Smooth muscle cell (in vitro differentiated cells): Measurements from ENCODE around the gene LY6G6D. TPM values are rescaled to one million over a fixed set of nuclear protein-coding genes. Genes with fewer than 3 reads are reported as not detected.

Experiments
- DNase-seq: peaks from one replicate; lab custom pipeline; 2025; ENCODE audit not compliant: unreplicated experiment; lab: John Stamatoyannopoulos, UW
- H2AFZ ChIP-seq: fragments of 200-600 bp; sonication (generic); 2 replicates; pipeline ENCODE4 v1.6.0; 2016; ENCODE audit warnings: antibody characterized with exemption, low read depth, mild to moderate bottlenecking
- H3F3A ChIP-seq: fragments of 200-600 bp; sonication (generic); 2 replicates; pipeline ENCODE4 v1.6.0; 2017; ENCODE audit warnings: antibody characterized with exemption, low read depth
- H3K27ac ChIP-seq: fragments of 200-600 bp; sonication (generic); 2 replicates; pipeline ENCODE4 v1.5.1; 2016; ENCODE audit warnings: low read depth, mild to moderate bottlenecking
- H3K27me3 ChIP-seq: fragments of 200-600 bp; sonication (generic); 2 replicates; pipeline ENCODE4 v1.6.1; 2016; ENCODE audit warnings: low read depth, mild to moderate bottlenecking
- H3K36me3 ChIP-seq: fragments of 200-600 bp; sonication (generic); 2 replicates; pipeline ENCODE4 v1.5.1; 2016; ENCODE audit warnings: low read depth
- H3K4me1 ChIP-seq: fragments of 200-600 bp; sonication (generic); 2 replicates; pipeline ENCODE4 v1.5.1; 2016; ENCODE audit warnings: low read depth
- H3K4me2 ChIP-seq: fragments of 200-600 bp; sonication (generic); 2 replicates; pipeline ENCODE4 v1.6.0; 2016; ENCODE audit warnings: mild to moderate bottlenecking
- H3K4me3 ChIP-seq: fragments of 200-600 bp; sonication (generic); 2 replicates; pipeline ENCODE4 v1.5.1; 2016; ENCODE audit warnings: mild to moderate bottlenecking
- H3K79me2 ChIP-seq: fragments of 200-600 bp; sonication (generic); 2 replicates; pipeline ENCODE4 v1.6.0; 2016; ENCODE audit warnings: low read depth, mild to moderate bottlenecking
- H3K9ac ChIP-seq: fragments of 200-600 bp; sonication (generic); 2 replicates; pipeline ENCODE4 v1.6.0; 2016; ENCODE audit warnings: low read depth
- H3K9me3 ChIP-seq: fragments of 200-600 bp; sonication (generic); replicated peaks from 2 replicates; pipeline ENCODE4 v1.5.1; 2016; ENCODE audit warnings: low read depth
- H4K20me1 ChIP-seq: fragments of 200-600 bp; sonication (generic); 2 replicates; pipeline ENCODE4 v1.6.0; 2016; ENCODE audit warnings: low read depth
- WGBS: methylation state at CpG from one replicate; pipeline ENCODE4 v1.1.7; 2016; ENCODE audit warnings: low lambda C conversion rate; 5-methylcytosine and 5-hydroxymethylcytosine counted together
- polyA plus RNA-seq: library from polyadenylated mRNA; unstranded; fragments of >200 nt; fragmentation: Nextera tagmentation; extraction: Ambion mirVana; gene quantifications from 2 replicates; pipeline ENCODE4 v1.2.1, GENCODE V29; 2016
- total RNA-seq: library from RNA; depleted of rRNA; stranded (reverse); fragments of >200 nt; gene quantifications from 2 replicates; pipeline ENCODE4 v1.2.3, GENCODE V29; 2014
- TF ChIP-seq, protein P1 (sequence below): fragments of 200-600 bp; sonication (generic); IDR thresholded peaks from 2 replicates; pipeline ENCODE4 v1.5.1; 2017; ENCODE audit warnings: borderline replicate concordance, mild to moderate bottlenecking, antibody characterized with exemption; ENCODE audit not compliant: insufficient read depth, poor library complexity, severe bottlenecking

Gene LY6G6D
- total and polyA plus RNA-seq, 2 experiments from 2014 or later, result not detected

- Histone ChIP-seq H4K20me1 (peaks cover 14% of the 10 kb centered on the region), H3K9ac (no peak overlapping the region), H3K4me2 (no peak overlapping the region), H3K9me3 (no peaks in the 10 kb centered on the region), H3K27ac (no peak overlapping the region), H3K4me3 (no peak overlapping the region), H3K4me1 (peaks cover 10% of the 10 kb centered on the region), H2AFZ (no peak overlapping the region), H3K36me3 (no peaks in the 10 kb centered on the region), H3F3A (peaks cover 15% of the 10 kb centered on the region), H3K79me2 (peaks cover 7% of the 10 kb centered on the region), H3K27me3 (no peaks in the 10 kb centered on the region)
- WGBS, result 92% methylated on average over 12 of the region's 12 CpGs
- TF ChIP-seq, protein P1, sequence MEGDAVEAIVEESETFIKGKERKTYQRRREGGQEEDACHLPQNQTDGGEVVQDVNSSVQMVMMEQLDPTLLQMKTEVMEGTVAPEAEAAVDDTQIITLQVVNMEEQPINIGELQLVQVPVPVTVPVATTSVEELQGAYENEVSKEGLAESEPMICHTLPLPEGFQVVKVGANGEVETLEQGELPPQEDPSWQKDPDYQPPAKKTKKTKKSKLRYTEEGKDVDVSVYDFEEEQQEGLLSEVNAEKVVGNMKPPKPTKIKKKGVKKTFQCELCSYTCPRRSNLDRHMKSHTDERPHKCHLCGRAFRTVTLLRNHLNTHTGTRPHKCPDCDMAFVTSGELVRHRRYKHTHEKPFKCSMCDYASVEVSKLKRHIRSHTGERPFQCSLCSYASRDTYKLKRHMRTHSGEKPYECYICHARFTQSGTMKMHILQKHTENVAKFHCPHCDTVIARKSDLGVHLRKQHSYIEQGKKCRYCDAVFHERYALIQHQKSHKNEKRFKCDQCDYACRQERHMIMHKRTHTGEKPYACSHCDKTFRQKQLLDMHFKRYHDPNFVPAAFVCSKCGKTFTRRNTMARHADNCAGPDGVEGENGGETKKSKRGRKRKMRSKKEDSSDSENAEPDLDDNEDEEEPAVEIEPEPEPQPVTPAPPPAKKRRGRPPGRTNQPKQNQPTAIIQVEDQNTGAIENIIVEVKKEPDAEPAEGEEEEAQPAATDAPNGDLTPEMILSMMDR, result no peak
- DNase-seq, result no peak
Observed at GRCh38 chr6:31725502-31726350, 10.6 kb downstream of the LY6G6D start.

- no peaks in the 10 kb centered on the region for H3K27me3 ChIP-seq
- H4K20me1 ChIP-seq, result peaks cover 27% of the 10 kb centered on the region
- no peak overlapping the region for H3K4me3 ChIP-seq
- no peaks in the 10 kb centered on the region for H3K36me3 ChIP-seq
- no peak overlapping the region for H3K27ac ChIP-seq
- H3K9me3 ChIP-seq, result no peaks in the 10 kb centered on the region
- DNase-seq, result no peak
- H3K4me1 ChIP-seq, result peaks cover 12% of the 10 kb centered on the region
- H3K79me2 ChIP-seq, result peaks cover 7% of the 10 kb centered on the region
- TF ChIP-seq, protein P1, result no peak
- no peak overlapping the region for H3K9ac ChIP-seq
- no peak overlapping the region for H2AFZ ChIP-seq
- peaks cover 30% of the 10 kb centered on the region for H3F3A ChIP-seq
- WGBS, result 96% methylated on average over 7 of the region's 7 CpGs
- H3K4me2 ChIP-seq, result no peak overlapping the region
Observed at GRCh38 chr6:31727034-31727716, 12.0 kb downstream of the LY6G6D start.

- H3K4me3 ChIP-seq, result no peak overlapping the region
- H3K4me1 ChIP-seq, result peaks cover 12% of the 10 kb centered on the region
- no peak for DNase-seq
- no peaks in the 10 kb centered on the region for H3K36me3 ChIP-seq
- H3K27ac ChIP-seq, result no peak overlapping the region
- no peak overlapping the region for H2AFZ ChIP-seq
- peaks cover 36% of the 10 kb centered on the region for H4K20me1 ChIP-seq
- WGBS, result 95% methylated on average over 40 of the region's 41 CpGs
- no peak overlapping the region for H3K9ac ChIP-seq
- TF ChIP-seq, protein P1, result no peak
- H3K4me2 ChIP-seq, result peak overlapping the region; percentile 95
- no peaks in the 10 kb centered on the region for H3K27me3 ChIP-seq
- H3F3A ChIP-seq, result peaks cover 36% of the 10 kb centered on the region
- H3K79me2 ChIP-seq, result peaks cover 14% of the 10 kb centered on the region
- H3K9me3 ChIP-seq, result no peaks in the 10 kb centered on the region
Observed at GRCh38 chr6:31727717-31728671, 12.8 kb downstream of the LY6G6D start.
